NB4 (cell line): ENCODE results near the gene SFTPA1.
"Not testable (repeated sequence)": the region's sequence is repeated elsewhere in the genome, so short reads cannot be mapped to it uniquely, and the experiment has no call there.

ENCODE experiments used
- DNase-seq: peaks from one replicate; pipeline ENCODE4 v3.0.0; 2010; ENCODE audit warnings: low read depth
- H3K4me3 ChIP-seq: one replicate; pipeline ENCODE4 v1.5.1; 2011; ENCODE audit warnings: mild to moderate bottlenecking, low read depth, low read length, moderate library complexity
- CTCF ChIP-seq: IDR thresholded peaks from one replicate; pipeline ENCODE4 v1.5.1; 2012; ENCODE audit warnings: low read depth, low read length
- MAX ChIP-seq: IDR thresholded peaks from 2 replicates; pipeline ENCODE4 v1.6.1; 2011; ENCODE audit warnings: low read depth, low read length
- MYC ChIP-seq: IDR thresholded peaks from 2 replicates; pipeline ENCODE4 v1.6.1; 2011; ENCODE audit warnings: low read depth, low read length
- POLR2A ChIP-seq: IDR thresholded peaks from 2 replicates; pipeline ENCODE4 v1.6.1; 2011; ENCODE audit warnings: mild to moderate bottlenecking; ENCODE audit not compliant: insufficient read length; ENCODE audit errors: extremely low read depth

The SFTPA1 gene

GRCh38 chr10:79610601-79611191, at the start of gene SFTPA1:
Gene SFTPA1, plus strand, starts transcription at chr10:79610939. Its CDS starts 887 bp downstream, at chr10:79611826.
- TF ChIP-seq MAX, result no peak
- no peak within 1 kb of the TSS for H3K4me3 ChIP-seq
- DNase-seq, result peak; percentile 39

- no peak for DNase-seq
- H3K4me3 ChIP-seq, result no peak overlapping the region
- TF ChIP-seq CTCF, result no peak
- no peak for TF ChIP-seq MYC
- TF ChIP-seq POLR2A, result no peak
- no peak for TF ChIP-seq MAX
These were observed 49.5 kb upstream of the SFTPA1 start for GRCh38 chr10:79561257-79561656.

GRCh38 chr10:79562135-79562756, 48.5 kb upstream of the SFTPA1 start:
- peak; percentile 76 for DNase-seq
- no peak overlapping the region for H3K4me3 ChIP-seq
- TF ChIP-seq CTCF, result peak; percentile 96
- peak; percentile 78 for TF ChIP-seq MYC
- no peak for TF ChIP-seq POLR2A
- peak; percentile 85 for TF ChIP-seq MAX

- no peak for DNase-seq
- no peak overlapping the region for H3K4me3 ChIP-seq
- TF ChIP-seq MAX (no peak), POLR2A (no peak), MYC (no peak), CTCF (no peak)
These were observed 47.3 kb upstream of the SFTPA1 start for GRCh38 chr10:79563426-79563825.

GRCh38 chr10:79570624-79571023, 40.1 kb upstream of the SFTPA1 start:
- not testable (repeated sequence) for H3K4me3 ChIP-seq, DNase-seq

- no peak for DNase-seq
- TF ChIP-seq CTCF, result no peak
- no peak for TF ChIP-seq POLR2A
- TF ChIP-seq MAX, result no peak
- no peak for TF ChIP-seq MYC
These were observed 31.4 kb upstream of the SFTPA1 start for GRCh38 chr10:79579361-79579760.

GRCh38 chr10:79581044-79581443, 29.7 kb upstream of the SFTPA1 start:
- no peak overlapping the region for H3K4me3 ChIP-seq
- TF ChIP-seq POLR2A (no peak), MAX (no peak), CTCF (no peak), MYC (no peak)
- DNase-seq, result no peak

More at GRCh38 chr10:79579361-79579760, 31.4 kb upstream of the SFTPA1 start:
- H3K4me3 ChIP-seq, result no peak overlapping the region
